HepG2 (cell line): ENCODE measurements around the gene PDZRN4.

Source experiments
- ELF1 ChIP-seq: sonication (generic); formaldehyde crosslinking; IDR thresholded peaks from 2 replicates; pipeline ENCODE4 v1.4.0; 2020; ENCODE audit warnings: missing genetic modification reagents
- EP300 ChIP-seq, 3 experiments: sonication (generic) in 1 of 3; formaldehyde crosslinking in 1 of 3; IDR thresholded peaks; 2 replicates each; pipeline versions ENCODE4 v1.5.1 to v1.6.1; 2011 to 2020; ENCODE audit warnings: low read depth in 2 of 3, low read length in 2 of 3, borderline replicate concordance in 1 of 3, improper control_type of control experiment in 1 of 3, mild to moderate bottlenecking in 1 of 3, missing genetic modification reagents in 1 of 3, moderate library complexity in 1 of 3
- MAF1 ChIP-seq: sonication (generic); formaldehyde crosslinking; IDR thresholded peaks from 2 replicates; pipeline ENCODE4 v1.5.0; 2020; ENCODE audit warnings: missing genetic modification reagents, borderline replicate concordance
- MXI1 ChIP-seq: IDR thresholded peaks from 3 replicates; pipeline ENCODE4 v1.6.1; 2012; ENCODE audit warnings: low read depth, low read length, inconsistent platforms, borderline replicate concordance
- NBN ChIP-seq: fragments of 450-650 bp; conservative IDR thresholded peaks from 2 replicates; pipeline ENCODE4 v1.6.1; 2017
- ZKSCAN8 ChIP-seq: IDR thresholded peaks from 2 replicates; pipeline ENCODE4 v1.6.1; 2016; ENCODE audit warnings: borderline replicate concordance, missing genetic modification reagents, missing compliant biosample characterization
- ZSCAN29 ChIP-seq: sonication (generic); formaldehyde crosslinking; conservative IDR thresholded peaks from 2 replicates; pipeline ENCODE4 v1.4.0; 2020; ENCODE audit warnings: mild to moderate bottlenecking, missing genetic modification reagents

GRCh38 chr12:41277946-41278267 lies 89.8 kb downstream of the PDZRN4 start:
- TF ChIP-seq ELF1 (CRISPR knock-in tag) (no peak), NBN (no peak), MXI1 (no peak), MAF1 (CRISPR knock-in tag) (no peak), EP300 (IDR thresholded peaks at IDR 0.05; ENCODE audit: low read depth in 2 of 2, low read length in 2 of 2) (no peak), EP300 (CRISPR knock-in tag; IDR thresholded peaks at IDR 0.05; ENCODE audit: borderline replicate concordance) (no peak), ZKSCAN8 (CRISPR knock-in tag) (no peak), ZSCAN29 (CRISPR knock-in tag) (no peak)
